Measurements from ENCODE around the gene SIT1. TPM values are rescaled to one million over a fixed set of nuclear protein-coding genes. Genes with fewer than 3 reads are reported as not detected.
A peak's percentile ranks its signal among the peaks of the same experiment; 100 is the strongest.

Gene SIT1
- total RNA-seq, 1 experiment from 2014 or later: not detected

GRCh38 chr9:35690614-35691333, 40.0 kb upstream of the SIT1 start:
- H3K36me3 Mint-ChIP-seq (ENCODE audit: insufficient read depth, unreplicated experiment): peaks cover 39% of the 10 kb centered on the region
- peaks cover 8% of the 10 kb centered on the region for H3K4me1 Mint-ChIP-seq (ENCODE audit: low read depth, unreplicated experiment)
- H3K27me3 Mint-ChIP-seq (ENCODE audit: unreplicated experiment): no peaks in the 10 kb centered on the region
- DNase-seq: peak; percentile 39
- TF ChIP-seq CTCF (IDR thresholded peaks at IDR 0.05; ENCODE audit: unreplicated experiment): no peak
- CTCF ChIA-PET: interaction anchor here (0.6 to 1.1 kb wide), 2 partner anchors 23 to 26 kb away, joined by 3 read pairs; partner anchors contain the start of gene ARHGEF39
- peak overlapping the region; percentile 81 for H3K27ac Mint-ChIP-seq (ENCODE audit: unreplicated experiment)
- no TSS peak for BruUV-seq (replicated peaks)
- H3K4me3 Mint-ChIP-seq (ENCODE audit: low read depth, unreplicated experiment): peak overlapping the region; percentile 87
- no peaks in the 10 kb centered on the region for H3K9me3 Mint-ChIP-seq (ENCODE audit: low read depth, unreplicated experiment)
- intact Hi-C loops (cut with micrococcal nuclease; ENCODE audit: unreplicated experiment): no loop called here

- intact Hi-C loops (cut with micrococcal nuclease; ENCODE audit: unreplicated experiment): no loop called here
- BruUV-seq (replicated peaks): no TSS peak
- H3K27me3 Mint-ChIP-seq (ENCODE audit: unreplicated experiment): no peaks in the 10 kb centered on the region
- no peaks in the 10 kb centered on the region for H3K9me3 Mint-ChIP-seq (ENCODE audit: low read depth, unreplicated experiment)
- no peak for TF ChIP-seq CTCF (IDR thresholded peaks at IDR 0.05; ENCODE audit: unreplicated experiment)
- H3K4me3 Mint-ChIP-seq (ENCODE audit: low read depth, unreplicated experiment): peak overlapping the region; percentile 87
- peaks cover 8% of the 10 kb centered on the region for H3K4me1 Mint-ChIP-seq (ENCODE audit: low read depth, unreplicated experiment)
- no peak for DNase-seq
- H3K27ac Mint-ChIP-seq (ENCODE audit: unreplicated experiment): peak overlapping the region; percentile 81
- CTCF ChIA-PET: interaction anchor here (0.6 to 1.1 kb wide), 2 partner anchors 23 to 25 kb away, joined by 3 read pairs; partner anchors contain the start of gene ARHGEF39
- peaks cover 45% of the 10 kb centered on the region for H3K36me3 Mint-ChIP-seq (ENCODE audit: insufficient read depth, unreplicated experiment)
Observed at GRCh38 chr9:35690294-35690613, 39.5 kb upstream of the SIT1 start.

- CTCF ChIA-PET: interaction anchor here (1.1 to 2.9 kb wide), 3 partner anchors 16 to 28 kb away, joined by 3 to 7 read pairs (median 6); partner anchors contain the start of genes ARHGEF39 and CA9
- TSS peak; percentile 60 for BruUV-seq (replicated peaks)
Observed at GRCh38 chr9:35689542-35690293, 39.0 kb upstream of the SIT1 start, which contains the start of gene TPM2. TSS of gene TPM2 (minus strand) at chr9:35689925. CDS start at chr9:35689817, 108 bp downstream.

More at GRCh38 chr9:35689542-35690293, 39.0 kb upstream of the SIT1 start, which contains the start of gene TPM2:
- Mint-ChIP-seq H3K27ac (ENCODE audit: unreplicated experiment) (peak within 1 kb of the TSS; percentile 95), H3K4me3 (ENCODE audit: low read depth, unreplicated experiment) (peak within 1 kb of the TSS; percentile 87), H3K36me3 (ENCODE audit: insufficient read depth, unreplicated experiment) (peaks cover 48% of the 10 kb centered on the region), H3K4me1 (ENCODE audit: low read depth, unreplicated experiment) (peaks cover 8% of the 10 kb centered on the region), H3K9me3 (ENCODE audit: low read depth, unreplicated experiment) (no peaks in the 10 kb centered on the region), H3K27me3 (ENCODE audit: unreplicated experiment) (no peaks in the 10 kb centered on the region)
- DNase-seq: peak; percentile 51
- intact Hi-C loops (cut with micrococcal nuclease; ENCODE audit: unreplicated experiment): no loop called here
- TF ChIP-seq CTCF (IDR thresholded peaks at IDR 0.05; ENCODE audit: unreplicated experiment): no peak
